Neuronal stem cell (in vitro differentiated cells): ENCODE data around the gene SHROOM1.

Source experiments
- DNase-seq: peaks from one replicate; pipeline ENCODE4 v3.0.0-alpha.2; 2013; ENCODE audit warnings: low spot score
- H2AFZ ChIP-seq: one replicate; pipeline ENCODE4 v1.6.1; 2013; ENCODE audit warnings: mild to moderate bottlenecking, low read length, inconsistent platforms
- H2AK5ac ChIP-seq: 2 replicates; pipeline ENCODE4 v1.6.1; 2013; ENCODE audit warnings: low read depth, mild to moderate bottlenecking, inconsistent platforms, low read length, moderate library complexity, mixed read lengths
- H2BK120ac ChIP-seq: 2 replicates; pipeline ENCODE4 v1.6.1; 2013; ENCODE audit warnings: low read depth, mild to moderate bottlenecking, inconsistent platforms, low read length, moderate library complexity, mixed read lengths
- H2BK12ac ChIP-seq: one replicate; pipeline ENCODE4 v1.6.1; 2013; ENCODE audit warnings: low read length, inconsistent platforms
- H2BK15ac ChIP-seq: 2 replicates; pipeline ENCODE4 v1.6.1; 2013; ENCODE audit warnings: mild to moderate bottlenecking, low read length, inconsistent platforms, mixed read lengths
- H2BK5ac ChIP-seq: one replicate; pipeline ENCODE4 v1.6.1; 2013; ENCODE audit warnings: inconsistent platforms, mild to moderate bottlenecking, low read length, moderate library complexity
- H3K14ac ChIP-seq: one replicate; pipeline ENCODE4 v1.6.1; 2013; ENCODE audit warnings: low read length, inconsistent platforms
- H3K18ac ChIP-seq: 2 replicates; pipeline ENCODE4 v1.6.1; 2013; ENCODE audit warnings: low read length, inconsistent platforms
- H3K23ac ChIP-seq: 2 replicates; pipeline ENCODE4 v1.6.1; 2013; ENCODE audit warnings: low read depth, mild to moderate bottlenecking, mixed read lengths, low read length, inconsistent platforms; ENCODE audit not compliant: poor library complexity
- H3K27ac ChIP-seq: replicated peaks from 3 replicates; pipeline ENCODE4 v1.5.1; 2013; ENCODE audit warnings: low read length, inconsistent platforms
- H3K27me3 ChIP-seq, 3 experiments: 2 replicates each; pipeline ENCODE4 v1.6.1; 2013; ENCODE audit warnings: low read length in 3 of 3, mild to moderate bottlenecking in 2 of 3, inconsistent platforms in 1 of 3, low read depth in 1 of 3, mixed read lengths in 1 of 3, moderate library complexity in 1 of 3; ENCODE audit not compliant: control insufficient read depth in 3 of 3, insufficient read depth in 3 of 3
- H3K36me3 ChIP-seq, 2 donors: replicated peaks in 1 of 2; 2 replicates each; pipeline ENCODE4 v1.6.1; 2013; ENCODE audit warnings: low read length in 2 of 2; ENCODE audit not compliant: control insufficient read depth in 2 of 2, insufficient read depth in 2 of 2
- H3K4ac ChIP-seq: 2 replicates; pipeline ENCODE4 v1.6.1; 2013; ENCODE audit warnings: inconsistent platforms, mild to moderate bottlenecking, low read length, moderate library complexity
- H3K4me1 ChIP-seq, 2 donors: 1 replicate in 1 of 2; 2 replicates in 1 of 2; pipeline ENCODE4 v1.6.1; 2013; ENCODE audit warnings: low read length in 2 of 2, low read depth in 1 of 2; ENCODE audit not compliant: control insufficient read depth in 2 of 2, insufficient read depth in 1 of 2
- H3K4me2 ChIP-seq: one replicate; pipeline ENCODE4 v1.6.1; 2013; ENCODE audit warnings: mild to moderate bottlenecking, low read length, inconsistent platforms; ENCODE audit not compliant: insufficient read depth, poor library complexity, severe bottlenecking
- H3K4me3 ChIP-seq, 2 donors: 2 replicates each; pipeline ENCODE4 v1.5.1; 2013; ENCODE audit warnings: low read length in 2 of 2, mild to moderate bottlenecking in 2 of 2, inconsistent platforms in 1 of 2, moderate library complexity in 1 of 2
- H3K79me1 ChIP-seq: one replicate; pipeline ENCODE4 v1.6.1; 2013; ENCODE audit warnings: low read depth, mild to moderate bottlenecking, inconsistent platforms, low read length, moderate library complexity
- H3K9ac ChIP-seq: one replicate; pipeline ENCODE4 v1.6.1; 2013; ENCODE audit warnings: mild to moderate bottlenecking, low read depth, low read length, inconsistent platforms; ENCODE audit not compliant: poor library complexity
- H3K9me3 ChIP-seq, 2 donors: replicated peaks in 1 of 2; 2 replicates each; pipeline versions ENCODE3 to v1.6.1; 2013; ENCODE audit warnings: low read length in 2 of 2, mild to moderate bottlenecking in 2 of 2, inconsistent platforms in 1 of 2, low read depth in 1 of 2, mixed read lengths in 1 of 2, moderate library complexity in 1 of 2; ENCODE audit not compliant: control insufficient read depth in 2 of 2, insufficient read depth in 1 of 2
- H4K8ac ChIP-seq: one replicate; pipeline ENCODE4 v1.6.1; 2013; ENCODE audit warnings: low read depth, mild to moderate bottlenecking, inconsistent platforms, low read length, moderate library complexity
- H4K91ac ChIP-seq: one replicate; pipeline ENCODE4 v1.6.1; 2013; ENCODE audit warnings: low read length, low read depth, mild to moderate bottlenecking, inconsistent platforms; ENCODE audit not compliant: poor library complexity
- WGBS, 2 donors: extraction: QIAGEN DNeasy Blood & Tissue Kit; methylation state at CpG; one replicate each; pipeline ENCODE4 v1.1.7; 2013; ENCODE audit warnings: missing lambda C conversion rate in 2 of 2, mixed read lengths in 1 of 2; ENCODE audit not compliant: insufficient read length in 2 of 2, insufficient replicate concordance in 1 of 2; ENCODE audit errors: extremely low coverage in 2 of 2; 5-methylcytosine and 5-hydroxymethylcytosine counted together

Gene SHROOM1

DNA sequence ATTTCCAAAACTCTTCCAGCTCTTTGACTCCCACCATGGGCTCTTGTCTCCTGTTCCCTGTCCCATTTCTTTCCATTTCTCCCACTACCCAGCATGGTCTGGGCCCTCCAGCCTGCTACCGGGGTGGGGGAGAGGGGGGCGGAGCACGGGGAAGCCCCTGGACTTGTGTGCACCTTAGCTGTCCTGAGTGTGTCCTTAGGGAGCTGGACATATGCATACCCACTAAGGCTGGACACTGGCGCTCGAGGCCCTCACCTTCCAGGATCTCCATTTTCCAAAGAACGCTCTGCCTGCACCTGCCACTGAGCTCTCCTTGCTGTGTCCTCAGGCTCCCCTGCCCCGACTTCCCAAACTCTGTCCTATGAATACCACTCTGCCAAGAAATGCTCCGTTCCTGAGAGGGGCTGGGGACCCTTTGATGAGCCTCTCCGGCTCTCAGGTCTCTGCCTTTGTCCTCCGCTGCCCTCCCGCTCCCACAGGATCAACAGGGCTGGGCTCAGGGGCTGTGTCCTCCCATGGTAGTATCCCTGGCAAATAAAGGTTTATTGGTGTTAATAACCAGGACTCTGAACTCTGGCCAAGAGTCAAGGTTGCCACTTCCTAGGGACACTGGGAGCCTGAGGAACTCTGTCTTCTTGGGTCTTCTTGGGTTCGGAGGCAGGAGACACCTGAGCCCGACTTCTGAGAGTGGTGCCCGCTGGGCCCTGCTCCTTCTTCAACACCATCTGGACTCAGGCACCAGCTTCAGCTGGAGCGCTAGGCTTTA is 831 bp upstream of the SHROOM1 start:
- Histone ChIP-seq H3K4me3 (no peak overlapping the region), H3K4me1 (no peaks in the 10 kb centered on the region), H3K4me2 (peak overlapping the region; percentile 72), H3K79me1 (peaks cover 3% of the 10 kb centered on the region), H2BK15ac (no peak overlapping the region), H2BK5ac (no peak overlapping the region), H3K9me3 (no peaks in the 10 kb centered on the region), H3K27ac (no peak overlapping the region), H3K14ac (no peak overlapping the region), H2AK5ac (peak overlapping the region; percentile 0), H3K9ac (no peak overlapping the region), H3K27me3 (peaks cover 4 to 89% (median 49%) of the 10 kb centered on the region in 3 experiments), H3K36me3 (no peaks in the 10 kb centered on the region), H4K8ac (no peak overlapping the region), H2BK120ac (no peak overlapping the region), H2AFZ (peak overlapping the region; percentile 95), H4K91ac (no peak overlapping the region), H3K18ac (no peak overlapping the region), H3K4ac (no peak overlapping the region), H3K23ac (no peak overlapping the region), H2BK12ac (no peak overlapping the region)
- DNase-seq, result no peak
- no CpG with 5 or more reads among the region's 15 CpGs for WGBS, 2 donors

DNA sequence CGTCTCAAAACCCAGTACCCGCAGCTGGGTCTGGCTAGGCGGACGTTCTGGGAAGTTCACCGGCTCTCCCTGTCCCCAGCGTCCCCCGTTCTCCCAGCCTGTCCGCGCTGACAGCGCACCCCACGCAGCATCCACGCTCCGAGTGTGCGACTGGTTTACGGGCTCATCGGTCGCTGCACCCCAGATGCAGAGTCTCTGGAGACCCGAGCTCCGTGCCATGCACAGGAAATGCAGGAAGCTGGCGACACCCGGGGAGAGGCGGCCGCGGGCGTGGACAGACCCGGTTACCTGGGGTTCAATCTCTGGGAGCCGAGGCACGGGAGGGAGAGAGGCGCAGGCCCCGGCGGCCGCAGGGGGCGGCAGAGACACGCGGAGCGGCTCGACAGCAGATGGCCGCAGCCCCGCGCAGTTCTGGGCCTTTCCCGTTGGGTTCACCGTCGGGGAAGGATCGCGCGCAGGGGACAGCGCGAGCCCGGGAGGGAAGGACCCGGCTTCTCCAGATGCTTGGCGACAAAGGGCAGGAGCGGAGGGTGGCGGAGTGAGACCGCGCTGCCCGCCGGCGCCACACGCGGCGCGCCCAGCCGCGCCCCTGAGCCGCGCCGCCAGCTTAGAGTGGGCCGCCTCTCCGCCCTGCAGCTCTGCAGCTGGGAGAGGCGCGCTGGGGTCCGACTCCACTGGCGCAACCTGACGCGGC is 558 bp downstream of the SHROOM1 start:
- peaks cover 0 to 4% of the 10 kb centered on the region in 2 donors for H3K4me1 ChIP-seq
- no peak for DNase-seq
- H2AFZ ChIP-seq, result peak overlapping the region; percentile 95
- H2BK5ac ChIP-seq, result no peak overlapping the region
- peak overlapping the region; percentile 89 for H3K9ac ChIP-seq
- H3K4me3 ChIP-seq, result peak overlapping the region; percentile 47 to 87
- H3K4ac ChIP-seq, result no peak overlapping the region
- H3K27me3 ChIP-seq, result peaks cover 12 to 88% (median 62%) of the 10 kb centered on the region in 3 experiments
- H2AK5ac ChIP-seq, result no peak overlapping the region
- whole genome bisulfite sequencing, 2 donors, result no CpG with 5 or more reads among the region's 75 CpGs
- H3K27ac ChIP-seq, result no peak overlapping the region
- peak overlapping the region; percentile 72 for H3K4me2 ChIP-seq
- H3K36me3 ChIP-seq, result no peaks in the 10 kb centered on the region
- H3K23ac ChIP-seq, result peak overlapping the region; percentile 15
- no peak overlapping the region for H2BK12ac ChIP-seq
- peaks cover 3% of the 10 kb centered on the region for H3K79me1 ChIP-seq
- peaks cover 0 to 2% of the 10 kb centered on the region in 2 donors for H3K9me3 ChIP-seq
- peak overlapping the region; percentile 20 for H2BK15ac ChIP-seq
- H3K14ac ChIP-seq, result no peak overlapping the region
- no peak overlapping the region for H4K91ac ChIP-seq
- H3K18ac ChIP-seq, result peak overlapping the region; percentile 98
- H4K8ac ChIP-seq, result peak overlapping the region; percentile 74
- H2BK120ac ChIP-seq, result peak overlapping the region; percentile 35

DNA sequence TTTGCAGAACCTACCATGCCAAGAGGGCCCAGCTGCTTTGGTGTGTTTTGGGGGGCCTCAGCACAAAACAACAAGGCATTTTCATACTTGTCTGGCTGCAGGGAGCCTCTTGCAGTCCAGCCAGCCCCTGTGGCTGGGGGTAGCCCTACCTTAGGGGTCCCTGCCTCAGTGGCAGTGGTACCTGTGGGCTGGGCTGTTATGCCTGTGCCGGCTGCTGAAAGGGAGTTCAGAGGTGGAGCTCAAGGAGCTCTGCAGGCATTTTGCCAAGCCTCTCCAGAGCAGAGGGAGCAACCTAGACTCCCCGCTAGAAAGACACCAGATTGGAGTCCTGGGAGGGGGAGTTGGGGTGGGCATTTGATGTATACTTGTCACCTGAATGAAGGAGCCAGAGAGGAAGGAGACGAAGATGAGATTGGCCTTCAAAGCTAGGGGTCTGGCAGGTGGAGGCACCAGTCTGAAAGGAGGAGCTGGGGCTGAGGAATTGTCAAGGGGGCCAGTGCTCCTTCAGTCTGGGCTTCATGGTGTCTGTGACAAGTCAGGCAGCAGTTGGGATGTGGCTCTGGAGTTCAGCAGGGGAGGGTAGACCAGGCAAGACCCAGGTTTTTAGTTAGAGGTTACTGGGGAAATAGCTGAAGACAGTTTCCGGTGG is 1.5 kb downstream of the SHROOM1 start:
- Histone ChIP-seq H3K4me1 (peaks cover 0 to 4% of the 10 kb centered on the region in 2 donors), H3K4me3 (no peak overlapping the region), H2BK12ac (no peak overlapping the region), H4K8ac (no peak overlapping the region), H3K36me3 (no peaks in the 10 kb centered on the region), H2AK5ac (no peak overlapping the region), H3K9me3 (peaks cover 0 to 2% of the 10 kb centered on the region in 2 donors), H2BK5ac (no peak overlapping the region), H3K79me1 (peaks cover 3% of the 10 kb centered on the region), H3K27ac (no peak overlapping the region), H3K18ac (no peak overlapping the region), H3K27me3 (peaks cover 15 to 88% (median 71%) of the 10 kb centered on the region in 3 experiments), H2AFZ (no peak overlapping the region), H2BK15ac (no peak overlapping the region), H4K91ac (no peak overlapping the region), H2BK120ac (no peak overlapping the region), H3K4ac (no peak overlapping the region), H3K23ac (no peak overlapping the region), H3K14ac (no peak overlapping the region), H3K4me2 (no peak overlapping the region), H3K9ac (no peak overlapping the region)
- DNase-seq, result no peak
- WGBS, 2 donors, result no CpG with 5 or more reads among the region's 4 CpGs
